Right hindlimb (tissue), 1 donor: ENCODE data around the gene KIF1C.
A peak's percentile ranks its signal among the peaks of the same experiment; 100 is the strongest.

Experiments used
- DNase-seq: peaks from one replicate; pipeline ENCODE4 v3.0.0-alpha.2; 2018

Gene KIF1C

GRCh38 chr17:4997302-4998026 is at the start of gene KIF1C, which contains the start of gene INCA1:
Gene KIF1C, plus strand, starts transcription at chr17:4997950. Its CDS starts 2,297 bp downstream, at chr17:5000247.
Gene INCA1, minus strand, starts transcription at chr17:4997522. Its CDS starts 3,085 bp downstream, at chr17:4994437.
- DNase-seq: peak; percentile 95

GRCh38 chr17:4948166-4948930 is 49.4 kb upstream of the KIF1C start, which contains the start of gene PFN1:
Gene PFN1, minus strand, starts transcription at chr17:4948530. Its CDS starts 136 bp downstream, at chr17:4948394.
- peak; percentile 95 for DNase-seq

GRCh38 chr17:4948931-4949320 is 48.8 kb upstream of the KIF1C start:
- peak; percentile 94 for DNase-seq

- DNase-seq: peak; percentile 78
Observed at GRCh38 chr17:4949321-4950074, 48.3 kb upstream of the KIF1C start.

- DNase-seq: peak; percentile 55
Observed at GRCh38 chr17:4950075-4950745, 47.5 kb upstream of the KIF1C start.

- peak; percentile 59 for DNase-seq
Observed at GRCh38 chr17:4950746-4951204, 47.0 kb upstream of the KIF1C start, which contains the start of gene ENO3. Gene ENO3, plus strand, starts transcription at chr17:4951119. Its CDS starts 711 bp downstream, at chr17:4951830.

- no peak for DNase-seq
Observed at GRCh38 chr17:4951486-4951885, 46.3 kb upstream of the KIF1C start.

- DNase-seq: peak; percentile 81
Observed at GRCh38 chr17:4953451-4953961, 44.2 kb upstream of the KIF1C start.

- no peak for DNase-seq
Observed at GRCh38 chr17:4955091-4955490, 42.7 kb upstream of the KIF1C start.

- no peak for DNase-seq
Observed at GRCh38 chr17:4956493-4957061, 41.2 kb upstream of the KIF1C start.

GRCh38 chr17:4958102-4958501 is 39.6 kb upstream of the KIF1C start:
- DNase-seq: no peak

GRCh38 chr17:4959261-4959965 is 38.3 kb upstream of the KIF1C start:
- no peak for DNase-seq

GRCh38 chr17:4960279-4960922 is 37.3 kb upstream of the KIF1C start:
- DNase-seq: no peak

- no peak for DNase-seq
Observed at GRCh38 chr17:4965311-4965986, 32.3 kb upstream of the KIF1C start.

- DNase-seq: peak; percentile 100
Observed at GRCh38 chr17:4966844-4967538, 30.8 kb upstream of the KIF1C start.

GRCh38 chr17:4967539-4968485 is 29.9 kb upstream of the KIF1C start, which contains the start of gene SPAG7:
Gene SPAG7, minus strand, starts transcription at chr17:4967817. Its CDS starts 13 bp downstream, at chr17:4967804.
- peak; percentile 98 for DNase-seq

- DNase-seq: no peak
Observed at GRCh38 chr17:4968486-4969046, 29.2 kb upstream of the KIF1C start.
